HG02938 (cell line): ENCODE data around the gene PTGES3L.
"Not testable (repeated sequence)": the region's sequence is repeated elsewhere in the genome, so short reads cannot be mapped to it uniquely, and the experiment has no call there.

Experiments
- ATAC-seq: cut with Tn5 transposase; IDR thresholded peaks from one replicate; pipeline ENCODE4 v1.9.1; 2021; ENCODE audit warnings: mild to moderate bottlenecking, moderate library complexity; ENCODE audit not compliant: unreplicated experiment

PTGES3L gene

DNA sequence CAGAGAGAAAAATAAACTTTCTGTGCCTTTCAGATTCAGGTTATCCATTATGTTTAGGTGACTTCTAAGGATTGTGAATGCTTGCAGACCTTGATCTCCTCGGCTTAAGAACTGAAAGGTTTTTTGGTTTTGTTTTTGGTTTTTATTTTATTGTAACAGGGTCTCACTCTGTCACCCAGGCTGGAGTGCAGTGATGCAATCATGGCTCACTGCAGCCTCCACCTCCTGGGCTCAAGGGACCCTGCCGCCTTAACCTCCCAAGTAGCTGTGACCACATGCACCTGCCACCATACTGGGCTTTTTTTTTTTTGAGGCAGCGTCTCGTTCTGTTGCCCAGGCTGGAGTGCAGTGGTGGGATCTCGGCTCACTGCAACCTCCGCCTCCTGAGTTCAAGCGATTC is 56.4 kb downstream of the PTGES3L start:
- ATAC-seq: not testable (repeated sequence)

GRCh38 chr17:42922294-42922693 is 57.6 kb downstream of the PTGES3L start:
- ATAC-seq: no peak

GRCh38 chr17:42920922-42921321 is 59.0 kb downstream of the PTGES3L start:
- ATAC-seq: no peak

GRCh38 chr17:42920106-42920900 is 59.6 kb downstream of the PTGES3L start:
- ATAC-seq: no peak

DNA sequence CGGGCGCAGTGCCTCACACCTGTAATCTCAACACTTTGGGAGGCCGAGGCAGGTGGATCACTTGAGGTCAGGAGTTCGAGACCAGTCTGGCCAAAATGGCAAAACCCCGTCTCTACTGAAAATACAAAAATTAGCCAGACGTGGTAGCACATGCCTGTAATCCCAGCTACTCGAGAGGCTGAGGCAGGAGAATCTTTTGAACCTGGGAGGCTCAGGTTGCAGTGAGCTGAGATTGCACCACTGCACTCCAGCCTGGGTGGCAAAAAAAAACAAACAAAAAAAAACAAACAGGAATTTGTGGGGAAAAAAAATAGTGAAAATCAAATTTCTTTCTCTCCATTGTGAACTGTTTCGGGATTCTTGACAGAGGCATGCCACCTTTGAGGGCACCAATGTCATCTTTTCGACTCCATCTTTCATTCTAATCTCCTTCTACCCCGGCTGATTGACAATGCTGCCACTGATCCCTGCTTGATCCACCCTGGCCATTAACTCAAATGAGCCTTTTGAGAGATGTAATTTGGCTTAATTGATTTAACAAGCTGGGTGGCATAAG is 60.3 kb downstream of the PTGES3L start:
- ATAC-seq: not testable (repeated sequence)

DNA sequence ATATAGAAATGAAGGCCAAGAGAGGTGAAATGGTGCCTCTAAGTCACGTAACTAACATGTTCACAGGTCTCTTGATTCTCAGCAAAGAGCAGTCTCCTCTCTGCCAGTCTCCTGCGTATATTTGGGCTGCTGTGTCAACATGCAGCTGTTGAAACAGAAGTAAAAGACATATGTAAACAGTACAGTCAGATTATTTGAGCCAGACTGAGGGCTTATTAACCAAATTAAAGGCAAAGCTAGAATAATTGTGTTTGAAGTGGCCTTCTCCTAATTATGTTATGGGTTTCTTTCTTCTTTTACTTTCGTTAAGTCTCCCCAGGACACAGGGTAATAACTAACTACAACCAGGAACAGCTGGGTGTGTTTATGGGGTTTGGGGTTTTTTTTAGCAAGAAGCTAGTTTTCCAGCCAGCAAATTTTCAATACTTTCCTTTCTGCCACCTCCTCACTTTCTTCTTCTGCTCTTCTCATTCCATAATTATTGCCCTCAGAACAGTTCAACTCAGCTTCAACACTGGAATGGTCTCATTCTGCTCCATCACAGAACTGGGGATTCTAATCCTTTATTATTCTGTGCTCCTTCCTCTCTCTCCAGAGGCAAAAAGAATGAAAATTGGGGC is 60.9 kb downstream of the PTGES3L start:
- no peak for ATAC-seq
